ENCODE results near the gene COL13A1. TPM values are rescaled to one million over a fixed set of nuclear protein-coding genes. Genes with fewer than 3 reads are reported as not detected.

COL13A1 gene
- total RNA-seq, 1 donor from 2014 or later = not detected

DNA sequence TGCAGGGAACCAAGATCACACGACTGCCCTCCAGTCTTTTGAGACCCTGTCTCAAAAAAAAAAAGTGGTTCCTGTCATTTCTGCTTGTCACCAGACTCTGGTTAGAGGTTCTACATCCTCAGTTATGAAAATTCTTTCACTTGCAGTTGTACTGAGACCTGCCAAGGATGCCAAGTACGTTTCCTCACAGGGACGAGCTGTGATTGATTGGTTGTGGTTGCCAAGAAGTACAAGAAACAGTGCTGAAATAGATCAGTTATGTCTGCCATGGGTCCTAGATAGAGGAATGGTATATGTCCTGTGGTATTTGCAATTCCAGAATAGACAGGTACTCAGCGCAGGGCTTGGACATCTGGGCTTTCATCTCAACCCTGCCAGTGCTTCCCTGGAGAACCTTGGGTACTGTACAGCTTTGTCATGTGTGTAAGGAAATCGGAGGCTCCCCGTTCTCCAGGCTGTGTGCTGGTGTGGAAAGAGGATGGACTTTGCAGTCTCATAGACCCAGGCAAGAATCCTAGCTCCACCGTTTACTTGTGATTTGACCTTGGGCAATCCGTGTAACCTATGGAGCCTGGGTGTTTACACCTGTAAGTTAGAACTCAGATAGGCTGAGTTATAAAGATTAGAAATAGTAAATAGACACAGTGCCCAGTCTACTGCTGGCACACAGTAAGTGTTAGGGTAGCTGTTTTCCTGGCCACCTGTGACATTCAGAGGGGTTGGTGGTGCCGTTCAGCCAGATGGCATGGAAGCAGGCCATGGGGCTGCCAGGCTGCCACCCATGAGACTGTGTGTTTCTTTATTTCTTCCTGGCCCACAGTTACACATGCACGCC is 53.0 kb downstream of the COL13A1 start:
- H3K4me1 ChIP-seq = no peaks in the 10 kb centered on the region
- TF ChIP-seq POLR2A (IDR thresholded peaks at IDR 0.05) (no peak), POLR2AphosphoS5 (IDR thresholded peaks at IDR 0.05; ENCODE audit: insufficient read depth in 1 of 2, low read depth in 1 of 2) (no peak)
- TF ChIP-seq, protein P1, sequence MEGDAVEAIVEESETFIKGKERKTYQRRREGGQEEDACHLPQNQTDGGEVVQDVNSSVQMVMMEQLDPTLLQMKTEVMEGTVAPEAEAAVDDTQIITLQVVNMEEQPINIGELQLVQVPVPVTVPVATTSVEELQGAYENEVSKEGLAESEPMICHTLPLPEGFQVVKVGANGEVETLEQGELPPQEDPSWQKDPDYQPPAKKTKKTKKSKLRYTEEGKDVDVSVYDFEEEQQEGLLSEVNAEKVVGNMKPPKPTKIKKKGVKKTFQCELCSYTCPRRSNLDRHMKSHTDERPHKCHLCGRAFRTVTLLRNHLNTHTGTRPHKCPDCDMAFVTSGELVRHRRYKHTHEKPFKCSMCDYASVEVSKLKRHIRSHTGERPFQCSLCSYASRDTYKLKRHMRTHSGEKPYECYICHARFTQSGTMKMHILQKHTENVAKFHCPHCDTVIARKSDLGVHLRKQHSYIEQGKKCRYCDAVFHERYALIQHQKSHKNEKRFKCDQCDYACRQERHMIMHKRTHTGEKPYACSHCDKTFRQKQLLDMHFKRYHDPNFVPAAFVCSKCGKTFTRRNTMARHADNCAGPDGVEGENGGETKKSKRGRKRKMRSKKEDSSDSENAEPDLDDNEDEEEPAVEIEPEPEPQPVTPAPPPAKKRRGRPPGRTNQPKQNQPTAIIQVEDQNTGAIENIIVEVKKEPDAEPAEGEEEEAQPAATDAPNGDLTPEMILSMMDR (IDR thresholded peaks at IDR 0.05) = no peak
- no peaks in the 10 kb centered on the region for H3K27me3 ChIP-seq
- no peak overlapping the region for H3K4me3 ChIP-seq
- intact Hi-C loops (cut with DNase I) = no loop called here
- no peaks in the 10 kb centered on the region for H3K36me3 ChIP-seq
- H3K27ac ChIP-seq = no peak overlapping the region
- no peak for DNase-seq (ENCODE audit: extremely low spot score in 2 of 2)
- H3K9me3 ChIP-seq = no peaks in the 10 kb centered on the region

DNA sequence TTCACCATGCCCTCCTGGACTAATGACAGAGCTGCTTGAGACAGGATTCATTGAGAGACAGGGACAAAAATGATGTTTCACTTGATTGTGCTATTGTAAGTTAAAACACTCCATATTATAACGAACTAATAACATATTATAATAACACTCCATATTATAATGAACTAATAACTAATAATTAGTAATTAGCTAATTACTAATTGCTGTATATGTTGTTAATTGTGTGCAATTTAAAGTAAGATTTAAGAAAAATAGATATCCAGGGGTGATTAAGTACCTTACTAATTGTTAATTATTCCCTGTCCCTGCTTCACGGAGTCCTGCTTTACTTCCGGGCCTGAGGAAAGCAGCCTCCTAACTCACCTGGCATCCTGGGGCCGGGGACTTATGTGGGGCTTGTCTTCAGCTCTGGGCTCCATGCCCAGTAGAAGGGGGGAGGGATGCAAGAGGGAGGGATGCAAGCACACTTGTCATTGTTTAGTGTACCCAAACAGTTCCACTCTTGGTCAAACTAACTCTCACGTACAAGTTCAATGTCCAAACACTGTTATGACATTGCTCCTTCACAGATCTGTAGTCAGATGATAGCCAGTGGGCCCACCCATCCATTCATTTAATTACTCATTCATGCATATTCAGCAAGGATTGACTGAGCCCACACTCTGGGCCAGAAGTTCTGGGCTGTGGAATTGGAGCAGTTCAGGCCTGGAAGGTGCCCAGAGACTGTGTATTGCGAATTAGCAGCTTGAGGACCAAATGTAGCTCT is 53.8 kb downstream of the COL13A1 start:
- H3K4me3 ChIP-seq = no peak overlapping the region
- H3K27ac ChIP-seq = no peak overlapping the region
- intact Hi-C loops (cut with DNase I) = no loop called here
- no peaks in the 10 kb centered on the region for H3K9me3 ChIP-seq
- no peaks in the 10 kb centered on the region for H3K4me1 ChIP-seq
- TF ChIP-seq, protein P1 (IDR thresholded peaks at IDR 0.05) = no peak
- TF ChIP-seq POLR2A (IDR thresholded peaks at IDR 0.05) (no peak), POLR2AphosphoS5 (IDR thresholded peaks at IDR 0.05; ENCODE audit: insufficient read depth in 1 of 2, low read depth in 1 of 2) (no peak)
- H3K36me3 ChIP-seq = no peaks in the 10 kb centered on the region
- no peak for DNase-seq (ENCODE audit: extremely low spot score in 2 of 2)
- H3K27me3 ChIP-seq = no peaks in the 10 kb centered on the region

DNA sequence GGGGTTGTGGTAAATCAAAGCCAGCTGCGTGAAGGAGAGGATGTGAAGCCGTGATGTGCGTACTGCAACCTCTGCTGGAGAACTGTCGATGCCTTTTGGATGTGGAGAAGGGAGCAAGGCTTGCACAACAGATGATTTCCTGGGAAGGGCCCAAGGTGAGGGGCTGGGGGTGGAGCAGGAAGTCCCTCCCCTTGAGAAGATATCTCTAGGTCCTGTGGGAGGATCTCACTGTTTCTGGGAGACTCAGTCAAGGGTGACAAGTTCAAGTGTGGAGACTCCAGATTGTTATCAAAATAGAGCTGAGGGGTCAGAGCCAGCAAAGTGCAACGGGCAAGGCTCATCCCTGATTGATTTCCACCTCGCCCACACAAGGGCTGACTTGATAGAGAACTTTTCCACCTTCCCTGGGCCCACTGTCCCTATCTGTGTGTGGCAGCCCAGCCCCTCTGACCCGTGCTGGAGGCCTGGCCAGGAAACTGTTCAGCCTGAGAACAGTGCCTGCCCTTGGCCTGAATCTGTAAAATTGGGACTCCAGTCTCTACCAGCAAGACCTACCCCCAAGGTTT is 55.0 kb downstream of the COL13A1 start:
- TF ChIP-seq POLR2AphosphoS5 (IDR thresholded peaks at IDR 0.05; ENCODE audit: insufficient read depth in 1 of 2, low read depth in 1 of 2) (no peak), POLR2A (IDR thresholded peaks at IDR 0.05) (no peak)
- TF ChIP-seq, protein P1 (IDR thresholded peaks at IDR 0.05) = no peak
- Histone ChIP-seq H3K27ac (no peak overlapping the region), H3K36me3 (no peaks in the 10 kb centered on the region), H3K27me3 (no peaks in the 10 kb centered on the region), H3K4me3 (no peak overlapping the region), H3K4me1 (peaks cover 7% of the 10 kb centered on the region), H3K9me3 (no peaks in the 10 kb centered on the region)
- no peak for DNase-seq (ENCODE audit: extremely low spot score in 2 of 2)
- intact Hi-C loops (cut with DNase I) = no loop called here

DNA sequence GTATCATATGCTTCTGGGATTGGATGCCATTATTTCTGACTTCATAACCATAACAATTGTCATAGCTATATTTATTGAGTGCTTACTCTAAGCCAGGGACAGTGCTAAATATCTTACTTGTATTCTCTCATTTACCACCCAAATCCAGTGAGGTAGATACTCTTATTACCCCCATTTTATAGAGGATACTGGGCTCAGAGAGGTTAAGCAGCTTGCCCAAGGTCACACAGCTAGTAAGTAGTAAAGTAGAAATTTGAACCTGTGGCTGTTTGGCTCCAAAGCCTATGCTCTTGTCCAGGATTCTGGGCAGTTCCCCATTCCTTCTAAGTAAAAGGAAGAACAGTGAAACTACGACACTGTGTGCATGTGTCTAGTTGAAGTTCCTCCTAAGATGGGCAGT is 56.5 kb downstream of the COL13A1 start:
- intact Hi-C loops (cut with DNase I) = no loop called here
- DNase-seq (ENCODE audit: extremely low spot score in 2 of 2) = no peak
- no peak overlapping the region for H3K4me3 ChIP-seq
- no peaks in the 10 kb centered on the region for H3K9me3 ChIP-seq
- no peaks in the 10 kb centered on the region for H3K36me3 ChIP-seq
- H3K27me3 ChIP-seq = no peaks in the 10 kb centered on the region
- TF ChIP-seq POLR2AphosphoS5 (IDR thresholded peaks at IDR 0.05; ENCODE audit: insufficient read depth in 1 of 2, low read depth in 1 of 2) (no peak), POLR2A (IDR thresholded peaks at IDR 0.05) (no peak)
- TF ChIP-seq, protein P1 (IDR thresholded peaks at IDR 0.05) = no peak
- H3K27ac ChIP-seq = no peak overlapping the region
- H3K4me1 ChIP-seq = peaks cover 13% of the 10 kb centered on the region

Measured in vagina (tissue), 2 donors.